ENCODE data around the gene ASGR2.

- TF ChIP-seq CTCF (IDR thresholded peaks at IDR 0.05 in 4 of 5, conservative IDR thresholded peaks at IDR 0.05 in 1 of 5): no peak
- TF ChIP-seq POLR2A (IDR thresholded peaks at IDR 0.05): no peak
Measured at GRCh38 chr17:7056386-7056785, 58.2 kb downstream of the ASGR2 start.
